Measurements from ENCODE around the gene RRAD. TPM values are rescaled to one million over a fixed set of nuclear protein-coding genes. Genes with fewer than 3 reads are reported as not detected.

RRAD gene
- polyA plus RNA-seq, 1 donor from 2014 or later = 1.0 TPM

- Histone ChIP-seq H2AFZ (ENCODE audit: low read depth, low read length) (no peak overlapping the region), H4K20me1 (ENCODE audit: insufficient read depth) (no peaks in the 10 kb centered on the region), H3K4me3 (ENCODE audit: low read length) (no peak overlapping the region)
Measured at GRCh38 chr16:66908762-66909559, 16.4 kb downstream of the RRAD start.

DNA sequence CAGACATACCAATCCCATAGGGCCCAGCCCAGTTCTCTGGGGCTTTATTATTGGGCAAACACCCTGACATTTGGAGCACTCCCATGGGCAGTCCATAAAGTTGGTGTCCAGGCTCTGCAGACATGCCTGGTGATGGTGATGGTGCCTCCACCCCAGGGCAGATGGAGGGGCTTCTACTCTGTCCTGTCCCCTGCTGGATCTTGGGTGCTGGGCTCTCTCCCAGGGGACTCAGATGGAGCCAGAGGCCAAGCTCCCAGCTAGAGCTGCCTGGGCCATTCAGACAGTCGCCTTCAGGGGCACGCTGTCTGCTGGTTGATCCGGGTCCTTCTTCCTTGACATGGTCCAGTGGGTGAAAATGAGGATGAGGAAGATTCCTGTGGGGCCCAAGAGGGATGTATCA is 17.2 kb downstream of the RRAD start:
- no peak overlapping the region for H3K9ac ChIP-seq (ENCODE audit: low read length)
- no peaks in the 10 kb centered on the region for H3K27me3 ChIP-seq (ENCODE audit: insufficient read depth, low read depth, low read length)
- TF ChIP-seq EZH2 (IDR thresholded peaks at IDR 0.05; ENCODE audit: borderline replicate concordance, insufficient read depth, low read length, poor library complexity, severe bottlenecking) = no peak
- H3K27ac ChIP-seq (ENCODE audit: low read length) = no peak overlapping the region
- no peaks in the 10 kb centered on the region for H3K79me2 ChIP-seq (replicated peaks; ENCODE audit: insufficient read depth, low read length)
- H3K9me3 ChIP-seq (ENCODE audit: low read length) = no peaks in the 10 kb centered on the region
- no peak overlapping the region for H3K4me2 ChIP-seq (ENCODE audit: low read length)
- H4K20me1 ChIP-seq (ENCODE audit: insufficient read depth) = no peaks in the 10 kb centered on the region
- H3K4me3 ChIP-seq (ENCODE audit: low read length) = no peak overlapping the region
- no peaks in the 10 kb centered on the region for H3K36me3 ChIP-seq (ENCODE audit: insufficient read depth, low read length)
- no peaks in the 10 kb centered on the region for H3F3A ChIP-seq (ENCODE audit: insufficient read depth, low read length, poor library complexity, severe bottlenecking)
- no peak overlapping the region for H2AFZ ChIP-seq (ENCODE audit: low read depth, low read length)
- no peaks in the 10 kb centered on the region for H3K9me2 ChIP-seq (ENCODE audit: insufficient read depth, low read length)

More at GRCh38 chr16:66908762-66909559, 16.4 kb downstream of the RRAD start:
- Histone ChIP-seq H3F3A (ENCODE audit: insufficient read depth, low read length, poor library complexity, severe bottlenecking) (no peaks in the 10 kb centered on the region), H3K9me3 (ENCODE audit: low read length) (no peaks in the 10 kb centered on the region), H3K27ac (ENCODE audit: low read length) (no peak overlapping the region), H3K79me2 (replicated peaks; ENCODE audit: insufficient read depth, low read length) (no peaks in the 10 kb centered on the region), H3K36me3 (ENCODE audit: insufficient read depth, low read length) (no peaks in the 10 kb centered on the region), H3K9ac (ENCODE audit: low read length) (no peak overlapping the region), H3K4me2 (ENCODE audit: low read length) (no peak overlapping the region), H3K9me2 (ENCODE audit: insufficient read depth, low read length) (no peaks in the 10 kb centered on the region), H3K27me3 (ENCODE audit: insufficient read depth, low read depth, low read length) (no peaks in the 10 kb centered on the region)
- TF ChIP-seq EZH2 (IDR thresholded peaks at IDR 0.05; ENCODE audit: borderline replicate concordance, insufficient read depth, low read length, poor library complexity, severe bottlenecking) = no peak
- TF ChIP-seq EP300 (conservative IDR thresholded peaks at IDR 0.05; ENCODE audit: poor library complexity, severe bottlenecking) = no peak
- no peak for TF ChIP-seq MXI1 (conservative IDR thresholded peaks at IDR 0.05; ENCODE audit: poor library complexity, severe bottlenecking)
- TF ChIP-seq, protein P1, sequence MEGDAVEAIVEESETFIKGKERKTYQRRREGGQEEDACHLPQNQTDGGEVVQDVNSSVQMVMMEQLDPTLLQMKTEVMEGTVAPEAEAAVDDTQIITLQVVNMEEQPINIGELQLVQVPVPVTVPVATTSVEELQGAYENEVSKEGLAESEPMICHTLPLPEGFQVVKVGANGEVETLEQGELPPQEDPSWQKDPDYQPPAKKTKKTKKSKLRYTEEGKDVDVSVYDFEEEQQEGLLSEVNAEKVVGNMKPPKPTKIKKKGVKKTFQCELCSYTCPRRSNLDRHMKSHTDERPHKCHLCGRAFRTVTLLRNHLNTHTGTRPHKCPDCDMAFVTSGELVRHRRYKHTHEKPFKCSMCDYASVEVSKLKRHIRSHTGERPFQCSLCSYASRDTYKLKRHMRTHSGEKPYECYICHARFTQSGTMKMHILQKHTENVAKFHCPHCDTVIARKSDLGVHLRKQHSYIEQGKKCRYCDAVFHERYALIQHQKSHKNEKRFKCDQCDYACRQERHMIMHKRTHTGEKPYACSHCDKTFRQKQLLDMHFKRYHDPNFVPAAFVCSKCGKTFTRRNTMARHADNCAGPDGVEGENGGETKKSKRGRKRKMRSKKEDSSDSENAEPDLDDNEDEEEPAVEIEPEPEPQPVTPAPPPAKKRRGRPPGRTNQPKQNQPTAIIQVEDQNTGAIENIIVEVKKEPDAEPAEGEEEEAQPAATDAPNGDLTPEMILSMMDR (IDR thresholded peaks at IDR 0.05; ENCODE audit: poor library complexity, severe bottlenecking) = no peak
- TF ChIP-seq TAF1 (IDR thresholded peaks at IDR 0.05; ENCODE audit: low read depth) = no peak
- no peak for TF ChIP-seq POLR2AphosphoS5 (IDR thresholded peaks at IDR 0.05)
- TF ChIP-seq SMC3 (conservative IDR thresholded peaks at IDR 0.05; ENCODE audit: poor library complexity) = no peak
- no peak for TF ChIP-seq REST (IDR thresholded peaks at IDR 0.05; ENCODE audit: borderline replicate concordance)
- no peak for TF ChIP-seq RAD21 (conservative IDR thresholded peaks at IDR 0.05)
